Measurements from ENCODE around the gene FXYD4. TPM values are rescaled to one million over a fixed set of nuclear protein-coding genes. Genes with fewer than 3 reads are reported as not detected.

FXYD4 gene
- total and polyA plus RNA-seq, 2 of the 8 experiments (the other 6 are each of a cell fraction or from before 2014, with no cell fraction given): not detected

Small RNA genes within 50 kb of the gene (small RNA-seq; reads per million reads assigned to genes)
- gene RNU6ATAC11P (ENCODE audit: insufficient read depth) (not detected), gene SNORD3J (ENCODE audit: insufficient read depth) (not detected)

Other genes with a start within 250 kb of the FXYD4 start
- gene CSGALNACT2, start 233.2 kb upstream of the FXYD4 start, total RNA-seq (2021; fragmentation: NEBNext Ultra II Directional; extraction: Animal tissue kit (Norgen Biotek cat#: 25700)): 5.3 and 5.7 TPM in 2 replicates
- 1.8 and 2.6 TPM in 2 replicates for gene CSGALNACT2, start 233.2 kb upstream of the FXYD4 start, polyA plus RNA-seq (2011; rRNA removed)
- gene RASGEF1A, start 104.6 kb upstream of the FXYD4 start, total RNA-seq (2021; fragmentation: NEBNext Ultra II Directional; extraction: Animal tissue kit (Norgen Biotek cat#: 25700)): 13.3 and 13.4 TPM in 2 replicates
- 25.6 and 30.7 TPM in 2 replicates for gene RASGEF1A, start 104.6 kb upstream of the FXYD4 start, polyA plus RNA-seq (2011; rRNA removed)
- 389 and 397 TPM in 2 replicates for gene HNRNPF, start 37.5 kb downstream of the FXYD4 start, total RNA-seq (2021; fragmentation: NEBNext Ultra II Directional; extraction: Animal tissue kit (Norgen Biotek cat#: 25700))
- gene HNRNPF, start 37.5 kb downstream of the FXYD4 start, polyA plus RNA-seq (2011; rRNA removed): 208 and 209 TPM in 2 replicates
- 1.9 TPM in 2 replicates for gene ZNF487, start 65.5 kb downstream of the FXYD4 start, total RNA-seq (2021; fragmentation: NEBNext Ultra II Directional; extraction: Animal tissue kit (Norgen Biotek cat#: 25700))
- 1.9 and 2.5 TPM in 2 replicates for gene ZNF487, start 65.5 kb downstream of the FXYD4 start, polyA plus RNA-seq (2011; rRNA removed)
- 10.3 and 11.4 TPM in 2 replicates for gene ZNF239, start 203.0 kb downstream of the FXYD4 start, total RNA-seq (2021; fragmentation: NEBNext Ultra II Directional; extraction: Animal tissue kit (Norgen Biotek cat#: 25700))
- gene ZNF239, start 203.0 kb downstream of the FXYD4 start, polyA plus RNA-seq (2011; rRNA removed): 1.3 and 2.4 TPM in 2 replicates
- gene ZNF485, start 234.8 kb downstream of the FXYD4 start, total RNA-seq (2021; fragmentation: NEBNext Ultra II Directional; extraction: Animal tissue kit (Norgen Biotek cat#: 25700)): 5.9 and 8.2 TPM in 2 replicates
- gene ZNF485, start 234.8 kb downstream of the FXYD4 start, polyA plus RNA-seq (2011; rRNA removed): 2.5 and 3.2 TPM in 2 replicates

Data from H1 (cell line).